CD4-positive, alpha-beta T cell treated with Interleukin-17A for 1 hour (primary cell): ENCODE data around the gene TM9SF3.
"Not testable (repeated sequence)": the region's sequence is repeated elsewhere in the genome, so short reads cannot be mapped to it uniquely, and the experiment has no call there.

ENCODE experiments used
- DNase-seq: peaks from one replicate; pipeline ENCODE4 v3.0.0-alpha.2; 2020

Gene TM9SF3

DNA sequence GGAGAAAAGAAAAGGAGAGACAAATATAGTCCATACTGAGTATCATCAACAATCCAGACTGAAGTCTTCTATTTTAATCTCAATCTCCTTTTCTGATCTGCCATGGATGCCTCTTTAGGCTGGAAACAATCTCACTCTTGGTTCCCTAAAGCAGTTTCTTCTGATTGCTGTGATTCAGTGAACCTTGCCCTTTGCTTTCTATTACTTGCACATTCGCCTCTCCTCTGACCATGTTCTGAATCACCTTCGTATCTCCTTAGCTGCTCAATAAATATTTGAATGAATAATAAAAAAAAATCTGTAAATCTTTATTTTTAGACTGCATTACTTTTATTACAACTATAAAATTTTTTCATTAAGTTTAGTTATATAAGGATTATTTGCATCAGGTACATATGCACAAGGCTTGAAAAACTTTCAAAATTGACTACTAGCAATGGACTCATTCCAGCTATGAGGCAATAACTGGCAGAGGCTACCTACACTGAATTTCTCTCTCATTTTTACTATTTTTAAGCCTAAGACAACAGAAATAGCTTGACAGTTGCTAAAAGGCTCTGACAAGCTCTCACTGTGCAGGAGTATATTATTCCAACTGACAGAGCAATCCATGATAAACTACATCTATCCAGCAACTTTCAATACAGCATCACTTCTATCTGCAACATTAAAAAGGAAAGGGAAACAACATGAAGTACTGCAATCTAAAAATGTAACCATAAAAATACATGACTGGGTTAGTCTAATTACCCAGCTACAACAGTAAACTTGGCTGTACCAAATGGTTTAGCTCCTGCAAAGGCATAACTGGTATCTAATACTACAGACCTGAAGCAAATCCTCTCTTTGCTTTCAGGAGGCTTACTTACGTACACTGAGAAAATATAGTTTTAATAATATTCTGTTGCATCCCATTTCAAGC lies 25.6 kb downstream of the TM9SF3 start:
- no peak for DNase-seq

DNA sequence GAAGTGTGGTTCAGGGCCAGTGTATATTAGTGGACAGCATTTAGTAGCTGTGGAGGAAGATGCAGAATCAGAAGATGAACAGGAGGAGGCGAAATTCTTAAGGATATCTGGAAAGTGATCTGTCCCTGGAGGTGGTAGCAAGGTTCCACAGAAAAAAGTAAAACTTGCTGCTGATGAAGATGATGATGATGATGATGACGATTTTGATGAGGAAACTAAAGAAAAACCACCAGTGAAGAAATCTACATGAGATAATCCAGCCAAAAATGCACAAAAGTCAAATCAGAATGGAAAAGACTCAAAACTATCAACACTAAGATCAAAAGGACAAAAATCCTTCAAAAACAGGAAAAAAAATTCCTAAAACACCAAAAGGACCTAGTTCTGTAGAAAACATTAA lies 26.3 kb downstream of the TM9SF3 start:
- no peak for DNase-seq

- no peak for DNase-seq
These were observed 30.8 kb downstream of the TM9SF3 start for GRCh38 chr10:96556003-96556402.

GRCh38 chr10:96555330-96555729 lies 31.5 kb downstream of the TM9SF3 start:
- no peak for DNase-seq

DNA sequence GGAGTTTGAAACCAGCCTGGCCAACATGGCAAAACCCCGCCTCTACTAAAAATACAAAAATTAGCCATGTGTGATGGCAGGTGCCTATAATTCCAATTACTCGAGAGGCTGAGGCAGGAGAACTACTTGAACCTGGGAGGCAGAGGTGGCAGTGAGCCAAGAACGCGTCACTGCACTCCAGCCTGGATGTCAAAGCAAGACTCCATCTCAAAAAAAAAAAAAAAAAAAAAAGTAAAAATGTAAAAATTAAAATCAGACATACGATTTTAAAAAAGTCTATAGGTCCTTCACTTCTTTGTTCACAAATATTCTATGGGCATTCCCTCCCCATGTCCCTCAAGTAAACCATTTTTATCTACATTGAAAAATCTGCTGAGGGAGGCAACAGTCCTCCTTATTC lies 38.2 kb downstream of the TM9SF3 start:
- no peak for DNase-seq

DNA sequence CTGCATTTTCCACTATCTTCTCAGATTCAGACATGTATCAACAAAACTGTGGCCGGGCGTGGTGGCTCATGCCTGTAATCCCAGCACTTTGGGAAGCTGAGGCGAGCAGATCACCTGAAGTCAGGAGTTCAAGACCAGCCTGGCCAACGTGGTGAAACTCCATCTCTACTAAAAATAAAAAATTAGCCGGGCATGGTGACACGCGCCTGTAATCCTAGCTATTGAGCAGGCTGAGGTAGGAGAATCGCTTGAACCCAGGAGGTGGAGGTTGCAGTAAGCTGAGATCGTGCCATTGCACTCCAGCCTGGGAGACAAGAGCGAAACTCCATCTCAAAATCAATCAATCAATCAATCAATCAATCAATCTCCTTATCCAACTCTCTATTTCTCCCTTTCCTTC lies 41.3 kb downstream of the TM9SF3 start:
- not testable (repeated sequence) for DNase-seq

GRCh38 chr10:96541921-96542320 lies 44.9 kb downstream of the TM9SF3 start:
- no peak for DNase-seq

DNA sequence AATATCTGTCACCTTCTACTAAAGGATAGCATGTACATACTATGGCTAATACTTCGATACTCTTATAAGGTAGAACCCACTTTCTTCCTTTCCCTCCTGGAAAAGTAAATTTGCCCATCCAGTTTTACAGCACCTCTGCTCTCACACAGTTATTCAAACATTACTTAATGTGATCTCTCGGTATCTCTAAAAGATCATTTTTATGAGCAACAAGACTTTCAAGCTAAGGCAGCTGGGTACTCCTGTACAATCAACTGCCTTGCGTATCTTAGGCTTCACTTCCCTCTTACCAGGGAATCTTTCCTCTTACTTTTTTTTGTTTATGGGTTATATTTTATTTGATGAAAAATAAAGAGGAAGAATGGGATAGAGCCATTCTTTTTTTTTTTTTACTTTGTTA lies 46.6 kb downstream of the TM9SF3 start:
- no peak for DNase-seq

DNA sequence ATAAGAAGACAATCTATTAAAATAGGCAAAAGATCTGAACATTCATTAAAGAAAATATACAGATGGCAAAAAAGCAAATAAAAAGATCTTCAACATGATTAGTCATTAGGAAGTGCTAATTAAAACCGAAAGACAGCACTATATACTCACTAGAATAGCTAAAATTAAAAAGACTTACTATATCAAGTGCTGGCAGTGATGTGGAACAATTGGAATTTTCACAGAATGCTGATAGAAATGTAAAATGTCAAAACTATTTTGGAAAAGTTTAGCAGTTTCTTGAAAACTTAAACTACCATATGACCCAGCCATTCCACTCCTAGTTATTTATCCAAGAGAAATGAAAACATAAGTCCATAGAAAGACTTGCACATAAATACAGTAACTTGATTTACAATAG lies 48.1 kb downstream of the TM9SF3 start:
- no peak for DNase-seq

DNA sequence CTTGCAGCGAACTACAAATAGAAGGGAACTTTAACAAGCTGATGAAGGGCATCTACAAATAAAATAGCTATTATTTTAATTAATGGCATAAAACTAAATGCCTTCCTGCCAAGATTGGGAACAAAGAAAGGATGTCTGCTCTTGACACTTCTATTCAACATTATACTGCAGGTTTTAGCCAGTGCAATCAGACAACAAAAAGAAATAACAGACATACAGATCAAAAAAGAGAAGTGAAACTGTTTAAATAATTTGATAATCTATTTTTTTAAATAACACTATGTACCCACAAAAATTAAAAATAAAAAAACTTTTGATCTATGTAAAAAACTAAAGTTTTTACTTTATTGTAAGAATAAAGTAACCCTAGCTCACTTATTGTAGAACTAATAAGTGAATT lies 50.7 kb downstream of the TM9SF3 start:
- DNase-seq, result no peak

DNA sequence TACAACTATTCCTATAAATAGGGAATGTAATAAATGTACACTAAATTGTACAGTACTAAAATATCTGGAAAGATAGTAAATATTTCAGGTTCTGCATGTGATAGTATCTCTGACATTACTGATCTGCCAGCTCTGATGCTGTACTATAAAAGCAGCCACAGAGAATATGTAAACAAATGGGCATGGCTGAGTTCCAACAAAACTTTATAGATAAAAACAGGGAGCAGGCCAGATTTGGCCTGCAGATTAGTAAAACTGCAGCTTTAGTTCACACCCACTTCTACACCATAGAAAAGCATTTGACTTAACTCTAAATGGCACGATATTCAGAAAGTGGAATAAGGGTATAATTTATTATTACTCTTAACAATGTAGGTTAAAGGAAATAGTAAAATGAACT lies 54.3 kb downstream of the TM9SF3 start:
- no peak for DNase-seq

DNA sequence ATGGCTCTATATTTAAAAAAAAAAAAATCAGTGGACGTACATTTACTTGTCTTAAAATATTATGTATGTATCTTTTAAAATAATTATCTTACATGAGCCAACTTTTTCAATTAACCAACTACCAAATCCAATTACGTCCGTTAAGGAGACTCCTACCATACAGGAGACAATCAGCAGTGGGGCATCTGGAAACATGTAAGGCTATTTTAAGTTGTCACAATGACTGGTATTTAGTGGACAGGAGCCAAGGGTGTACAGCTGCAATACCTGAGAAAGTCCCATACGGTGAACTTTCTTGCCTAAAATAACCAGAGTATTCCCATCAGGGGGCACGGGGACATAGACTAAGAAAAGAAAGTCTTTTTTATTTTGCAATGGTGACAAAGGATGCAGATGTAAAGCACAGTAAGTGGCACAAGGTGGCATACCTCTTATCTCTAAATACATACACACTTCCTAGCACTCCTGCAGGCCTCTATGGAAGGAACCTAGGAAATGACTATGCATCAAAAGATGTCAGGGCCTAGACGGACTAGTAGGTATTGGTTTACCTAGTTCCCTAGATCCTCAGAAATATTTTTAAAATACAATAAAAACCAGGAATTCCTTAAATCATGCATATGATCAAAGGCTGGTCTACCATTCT lies 57.1 kb downstream of the TM9SF3 start:
- no peak for DNase-seq

GRCh38 chr10:96524741-96525140 lies 62.1 kb downstream of the TM9SF3 start:
- DNase-seq, result no peak

DNA sequence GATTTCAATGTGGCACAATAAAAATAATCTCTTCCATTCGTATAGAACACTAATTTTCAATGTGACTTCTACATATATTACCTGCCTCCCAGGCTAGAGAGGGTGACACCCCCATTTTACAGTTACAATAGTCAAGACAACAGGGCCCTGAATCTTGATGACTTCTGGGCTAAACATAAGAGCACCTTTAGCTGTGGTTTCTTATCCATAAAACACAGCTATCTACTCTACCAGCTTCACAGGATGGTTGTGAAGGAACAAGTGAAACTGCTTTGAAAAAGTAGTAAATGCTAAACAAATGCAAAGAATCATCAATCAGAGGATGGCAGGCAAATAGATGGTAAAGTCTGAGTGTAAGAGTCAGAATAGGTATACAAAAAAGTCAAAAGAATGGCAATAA lies 69.5 kb downstream of the TM9SF3 start:
- DNase-seq, result no peak

GRCh38 chr10:96516337-96516736 lies 70.5 kb downstream of the TM9SF3 start:
- DNase-seq, result no peak

DNA sequence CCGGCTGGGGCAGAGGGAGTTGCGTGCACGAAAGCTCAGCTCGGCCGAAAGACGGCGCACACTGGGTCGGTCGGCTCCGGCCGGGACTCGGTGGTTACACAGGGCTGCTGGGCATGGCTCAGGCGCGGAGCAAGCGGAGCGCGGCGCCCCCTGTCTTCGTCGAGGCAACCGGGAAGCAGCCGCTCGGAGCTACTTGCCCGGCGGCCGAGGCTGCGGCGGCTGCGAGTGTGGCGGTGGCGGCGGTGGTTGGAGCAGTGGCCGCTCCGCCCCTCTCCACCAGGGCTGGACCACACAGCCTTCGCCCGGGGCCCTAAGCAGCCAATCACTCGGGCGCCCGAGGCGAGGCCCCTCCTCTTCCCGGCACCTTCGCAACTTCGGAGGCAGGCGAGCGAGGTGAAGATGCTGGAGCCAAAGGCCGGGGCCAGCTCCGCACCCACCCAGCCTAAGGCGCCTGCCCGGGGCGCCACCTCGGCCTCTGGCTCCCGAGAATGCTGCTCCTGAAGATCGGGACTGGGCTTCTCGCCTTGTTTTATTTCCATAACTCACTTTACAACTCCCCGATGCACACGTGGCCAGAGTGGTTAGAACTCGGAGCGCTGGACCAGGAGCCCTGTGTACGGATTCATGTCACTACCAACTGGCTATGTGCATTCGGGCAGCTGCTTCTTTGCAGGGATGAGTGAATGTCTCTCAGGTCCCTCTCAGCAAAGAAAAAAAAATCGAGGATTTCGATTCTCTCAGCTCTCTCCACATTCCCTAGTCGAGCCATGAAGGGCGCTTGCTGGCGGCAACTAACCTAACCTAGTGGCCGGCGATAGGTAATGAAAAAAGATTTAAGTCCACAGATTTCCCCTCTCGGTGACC lies 72.9 kb downstream of the TM9SF3 start, which contains the start of gene TLL2:
Gene TLL2, minus strand, starts transcription at position 229 of the 864 bp plus-strand sequence. CDS start 241 bp downstream, outside the sequence.
- DNase-seq, result peak; percentile 55

DNA sequence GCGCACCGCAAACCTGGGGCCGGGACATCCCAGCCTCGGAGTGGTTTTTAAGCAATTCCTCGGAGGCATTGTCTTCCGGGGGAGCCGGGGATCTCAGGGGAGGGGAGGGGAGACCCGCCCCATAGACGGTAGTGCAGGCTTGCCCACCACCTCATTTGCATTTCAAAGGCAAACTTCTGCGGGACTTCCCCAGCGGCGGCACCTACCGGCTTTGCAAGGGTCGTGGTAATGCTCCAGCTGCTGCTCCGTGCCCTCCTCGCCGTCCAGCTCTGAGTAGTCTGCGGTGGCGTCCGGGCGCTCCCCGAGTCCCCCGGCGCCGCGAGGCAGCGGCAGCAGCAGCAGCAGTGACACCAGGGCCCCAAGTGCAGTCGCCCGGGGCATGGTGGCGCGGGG lies 73.5 kb downstream of the TM9SF3 start:
- peak; percentile 34 for DNase-seq

GRCh38 chr10:96512524-96513304 lies 74.1 kb downstream of the TM9SF3 start:
- DNase-seq, result no peak

DNA sequence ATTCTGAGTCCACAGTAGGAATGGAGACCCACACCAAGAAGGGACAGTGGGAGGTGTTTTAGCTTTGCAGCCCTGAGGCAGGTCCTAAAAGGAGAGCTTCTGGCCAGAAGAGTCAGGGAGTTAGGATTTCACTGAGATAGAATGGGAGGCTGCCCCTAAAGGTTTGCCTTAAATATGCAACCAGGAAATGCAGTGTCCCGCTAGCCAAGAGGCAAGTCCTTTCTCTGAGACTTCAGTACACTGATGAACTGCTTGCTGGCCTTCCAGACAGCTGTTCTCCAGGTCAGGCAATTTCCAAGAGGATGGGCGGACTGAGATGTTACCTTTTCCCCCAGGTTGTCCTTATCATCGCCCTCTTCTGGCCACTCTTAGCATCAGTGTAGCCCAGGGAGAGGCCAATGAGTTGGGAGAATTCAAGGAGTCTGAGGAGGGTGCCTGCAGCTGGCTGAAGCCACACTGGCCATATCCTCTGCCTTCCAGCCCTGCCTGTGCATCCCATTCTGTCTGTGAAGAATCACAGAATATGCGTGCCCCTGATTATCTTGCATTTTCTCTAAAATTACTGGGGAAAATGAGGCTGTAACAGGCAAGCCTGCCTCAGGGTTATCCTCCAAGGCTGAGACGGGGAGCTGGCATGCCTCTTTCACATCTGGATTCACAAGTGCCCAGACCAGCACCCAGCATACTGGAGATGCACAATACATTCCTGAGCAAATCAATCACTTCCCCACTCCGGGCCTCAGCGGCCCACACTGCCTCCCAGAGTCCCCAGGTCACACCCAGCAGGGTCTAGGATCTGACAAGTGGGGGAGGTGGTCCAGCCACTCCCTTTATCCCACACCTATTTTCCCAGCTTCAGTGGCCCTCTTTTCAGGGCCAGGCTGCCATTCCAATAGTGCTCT lies 75.5 kb downstream of the TM9SF3 start:
- DNase-seq, result peak; percentile 7

DNA sequence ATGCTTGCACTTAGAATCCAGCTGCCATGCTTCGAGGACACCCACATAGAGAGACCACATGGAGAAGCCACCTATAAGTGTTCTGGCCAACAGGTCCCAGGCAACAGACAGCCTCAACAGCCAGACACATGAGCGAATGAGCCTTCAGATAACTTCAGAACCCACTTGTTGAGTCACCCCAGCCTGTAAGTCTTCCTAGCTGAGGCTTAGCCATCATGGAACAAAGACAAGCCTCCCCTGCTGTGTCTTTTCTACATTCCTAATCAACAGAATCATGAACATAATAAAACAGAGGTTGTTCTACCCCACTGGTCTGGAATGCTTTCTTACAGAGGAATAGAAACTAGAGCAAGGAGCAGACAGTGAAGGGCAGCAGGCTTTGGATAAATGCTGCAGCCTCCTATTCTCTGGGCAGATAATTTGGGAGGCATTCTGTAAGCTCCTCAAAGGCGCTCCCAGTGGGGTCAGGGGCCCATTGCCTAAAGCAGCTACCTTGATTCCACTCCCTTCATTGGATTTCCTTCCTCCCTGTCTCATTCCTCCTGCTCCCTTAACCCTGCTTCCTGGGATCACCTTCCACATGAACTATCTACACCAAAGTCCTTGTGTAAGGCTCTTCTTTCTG lies 77.7 kb downstream of the TM9SF3 start:
- DNase-seq, result no peak

- no peak for DNase-seq
These were observed 79.8 kb downstream of the TM9SF3 start for GRCh38 chr10:96507044-96507443.
